Stimulated activated memory B cell treated with anti-CD40 and anti-IgM and Interleukin-4, amounts not matched to agents 10 μg/mL and 1 μg/mL and 100 μg/mL, for 72 hours (primary cell): Measurements from ENCODE around the gene ARHGEF1.
A peak's percentile ranks its signal among the peaks of the same experiment; 100 is the strongest.

ENCODE experiments used
- ATAC-seq: fragments of 150-1000 bp; cut with Tn5 transposase; 2 replicates; pipeline ENCODE4 v1.10.0; 2021
- H3K27ac Mint-ChIP-seq: one replicate; pipeline ENCODE4 v1.8.0; 2022; ENCODE audit warnings: mild to moderate bottlenecking, mixed read lengths
- H3K27me3 Mint-ChIP-seq: one replicate; pipeline ENCODE4 v1.8.0; 2022; ENCODE audit warnings: mixed read lengths
- H3K36me3 Mint-ChIP-seq: one replicate; pipeline ENCODE4 v1.8.0; 2022; ENCODE audit warnings: mixed read lengths
- H3K4me1 Mint-ChIP-seq: one replicate; pipeline ENCODE4 v1.8.0; 2022; ENCODE audit warnings: mixed read lengths
- H3K4me3 Mint-ChIP-seq: one replicate; pipeline ENCODE4 v1.8.0; 2022; ENCODE audit warnings: mild to moderate bottlenecking, moderate library complexity, mixed read lengths
- H3K9me3 Mint-ChIP-seq: one replicate; pipeline ENCODE4 v1.8.0; 2022; ENCODE audit warnings: mixed read lengths

ARHGEF1 gene

DNA sequence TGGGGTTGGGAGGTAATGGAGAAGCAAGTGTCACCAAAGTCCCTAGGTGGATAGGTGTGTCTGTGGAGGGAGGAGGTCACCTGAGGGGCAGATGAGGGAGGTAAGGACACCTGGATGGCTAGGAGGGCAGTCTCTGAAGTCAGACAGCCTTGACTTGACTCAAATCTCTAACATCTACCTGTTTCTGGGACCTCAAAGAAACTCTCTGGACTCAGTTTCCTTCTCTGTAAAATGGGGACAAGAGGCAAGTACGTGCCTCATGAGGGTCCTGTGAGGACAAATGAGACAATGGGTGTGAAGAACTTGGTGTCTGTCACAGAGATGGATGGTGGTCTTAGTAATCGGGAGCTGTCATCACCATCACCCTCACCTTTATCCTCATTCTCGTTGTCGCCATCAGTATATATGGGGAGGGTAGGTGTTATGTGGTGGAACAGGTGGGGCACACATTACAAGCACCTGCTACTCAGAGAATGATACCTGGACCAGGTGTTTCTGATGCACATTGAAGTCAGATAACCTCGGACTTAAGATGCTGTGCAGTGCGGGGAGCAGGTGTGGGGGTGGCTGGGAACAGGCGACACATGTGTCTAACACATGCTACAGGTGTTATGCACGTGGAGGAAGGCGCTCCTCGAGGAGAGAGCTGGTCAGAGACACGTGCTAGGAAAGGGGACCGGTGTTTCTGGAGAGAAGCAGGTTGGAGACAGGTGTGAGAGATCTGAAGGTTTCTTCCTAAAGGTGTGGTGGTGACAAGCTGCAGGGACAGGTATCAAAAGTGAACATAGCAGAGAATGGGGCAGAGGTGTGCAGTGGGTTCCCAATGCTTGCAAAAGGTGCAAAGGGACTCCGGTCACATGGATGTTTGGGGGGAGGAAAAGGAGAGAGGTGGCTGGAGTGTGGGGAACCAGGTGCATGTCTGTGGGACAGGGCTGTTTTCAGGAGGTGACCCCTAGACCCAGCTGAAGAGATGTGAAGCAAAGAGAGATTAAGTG, 41.5 kb downstream of the ARHGEF1 start:
- Mint-ChIP-seq H3K4me1 (peaks cover 33% of the 10 kb centered on the region), H3K4me3 (no peak overlapping the region), H3K9me3 (no peaks in the 10 kb centered on the region), H3K36me3 (peaks cover 4% of the 10 kb centered on the region), H3K27ac (no peak overlapping the region), H3K27me3 (peaks cover 29% of the 10 kb centered on the region)
- no peak for ATAC-seq

DNA sequence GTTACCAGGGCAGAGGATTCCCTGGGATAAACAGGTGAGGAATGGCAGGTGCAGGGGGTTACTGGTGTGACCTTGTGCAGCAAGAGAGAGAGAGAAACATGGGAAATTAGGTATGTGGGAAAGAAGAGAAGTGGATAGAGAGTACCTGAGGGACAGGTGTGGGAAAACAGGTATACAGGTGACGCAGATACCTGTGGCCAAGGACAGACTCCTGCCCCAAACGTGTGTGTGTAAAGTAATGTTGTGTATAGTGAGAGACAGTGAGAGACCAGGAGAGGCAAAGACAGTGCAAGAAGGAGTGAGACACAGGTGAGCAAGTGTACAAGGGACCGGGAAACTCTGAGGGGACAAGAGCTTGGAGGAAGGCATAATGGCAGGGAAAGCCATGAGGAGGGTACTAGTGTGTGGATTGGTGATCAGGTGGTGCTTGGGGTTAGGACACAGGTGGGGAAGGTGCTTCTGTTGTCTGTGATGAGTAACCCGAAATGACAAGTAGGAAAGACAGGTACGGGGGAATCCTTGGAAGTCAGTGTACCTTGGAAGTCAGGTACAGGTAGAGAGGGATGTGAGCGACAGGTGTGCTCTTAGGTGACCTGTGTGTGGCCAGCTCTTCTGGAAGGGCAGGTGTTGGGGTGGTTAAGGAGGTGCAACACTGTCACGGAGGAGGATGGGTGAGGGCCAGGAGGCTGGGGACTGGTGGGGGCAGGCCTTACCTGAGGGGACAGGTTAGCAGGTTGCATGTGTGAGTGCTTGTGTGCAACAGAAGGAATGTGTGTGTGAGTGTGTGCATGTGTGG, 42.4 kb downstream of the ARHGEF1 start:
- Mint-ChIP-seq H3K9me3 (no peaks in the 10 kb centered on the region), H3K36me3 (peaks cover 4% of the 10 kb centered on the region), H3K27ac (no peak overlapping the region), H3K4me1 (peaks cover 43% of the 10 kb centered on the region), H3K27me3 (peaks cover 29% of the 10 kb centered on the region), H3K4me3 (no peak overlapping the region)
- no peak for ATAC-seq

DNA sequence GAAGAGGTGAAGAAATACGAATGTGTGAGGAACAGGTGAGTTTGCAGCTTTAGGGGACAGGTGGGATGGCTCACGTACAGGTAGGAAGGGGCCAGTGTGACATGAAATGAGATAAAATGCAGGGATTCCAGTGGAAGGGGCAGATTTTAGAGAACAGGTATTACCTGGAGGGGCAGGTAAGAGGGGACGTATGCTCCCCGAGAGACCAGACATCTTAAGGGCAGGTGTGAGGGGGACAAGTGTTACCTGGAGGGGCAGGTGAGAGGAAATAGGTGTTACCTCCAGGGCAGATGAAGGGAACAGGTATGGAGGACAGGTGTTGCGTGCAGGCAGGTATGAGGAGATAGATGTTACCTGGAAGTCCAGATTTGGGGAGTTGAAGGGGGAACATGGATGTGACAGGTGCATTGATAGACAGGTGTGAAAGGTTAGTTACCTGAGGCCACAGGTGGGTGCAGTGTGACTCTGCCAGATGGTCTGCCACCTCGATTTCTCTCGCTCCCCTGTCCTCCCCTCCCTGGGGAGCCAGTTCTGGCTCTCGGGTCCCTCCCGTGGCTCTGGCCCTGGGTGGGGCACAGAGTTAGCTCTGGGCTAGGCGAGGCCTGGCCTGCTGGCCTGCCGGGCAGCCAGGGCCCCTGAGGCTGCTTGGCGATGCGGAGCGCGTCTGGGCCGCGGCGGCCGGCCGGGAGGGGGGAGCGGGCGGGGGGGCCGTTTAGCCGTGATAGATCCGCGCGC, 43.2 kb downstream of the ARHGEF1 start:
- no peak for ATAC-seq
- peaks cover 44% of the 10 kb centered on the region for H3K4me1 Mint-ChIP-seq
- peaks cover 4% of the 10 kb centered on the region for H3K36me3 Mint-ChIP-seq
- H3K4me3 Mint-ChIP-seq: no peak overlapping the region
- no peak overlapping the region for H3K27ac Mint-ChIP-seq
- H3K27me3 Mint-ChIP-seq: peaks cover 25% of the 10 kb centered on the region
- H3K9me3 Mint-ChIP-seq: no peaks in the 10 kb centered on the region

DNA sequence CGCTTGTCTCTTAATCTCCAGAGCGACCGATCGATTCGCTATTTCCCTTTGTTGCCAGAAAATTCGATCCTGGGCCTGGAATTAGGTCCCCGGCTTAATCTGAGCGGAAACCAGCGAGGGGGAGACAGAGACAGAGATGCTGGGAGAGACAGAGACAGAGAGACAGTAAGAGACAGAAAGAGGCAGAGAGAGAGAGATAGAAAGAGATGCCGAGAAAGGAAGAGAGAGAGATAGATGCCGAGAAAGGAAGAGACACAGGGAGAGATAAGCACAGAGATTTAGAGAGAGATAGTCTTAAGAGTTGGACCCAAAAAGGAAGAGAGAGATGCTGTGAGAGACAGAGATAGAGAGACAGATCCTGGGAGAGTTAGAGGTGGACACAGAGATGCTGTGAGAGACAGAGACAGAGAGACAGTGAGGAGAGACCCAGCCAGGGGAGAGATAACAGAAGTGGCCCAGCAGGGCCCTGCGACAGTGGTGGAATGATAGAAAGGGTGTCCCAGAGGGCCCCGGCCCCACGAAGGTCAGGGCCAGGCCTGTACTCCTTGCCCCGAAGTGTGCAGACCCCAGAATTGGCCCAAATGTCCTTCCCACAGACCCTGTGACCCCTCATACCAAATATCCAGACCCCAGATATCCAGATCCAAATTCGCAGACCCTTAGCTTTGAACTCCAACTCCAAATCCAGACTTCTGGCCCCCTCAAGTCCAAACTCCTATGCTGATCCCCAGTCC, 43.9 kb downstream of the ARHGEF1 start:
- peaks cover 18% of the 10 kb centered on the region for H3K27me3 Mint-ChIP-seq
- H3K4me3 Mint-ChIP-seq: no peak overlapping the region
- peaks cover 41% of the 10 kb centered on the region for H3K4me1 Mint-ChIP-seq
- no peak for ATAC-seq
- no peak overlapping the region for H3K27ac Mint-ChIP-seq
- no peaks in the 10 kb centered on the region for H3K9me3 Mint-ChIP-seq
- H3K36me3 Mint-ChIP-seq: peaks cover 4% of the 10 kb centered on the region

DNA sequence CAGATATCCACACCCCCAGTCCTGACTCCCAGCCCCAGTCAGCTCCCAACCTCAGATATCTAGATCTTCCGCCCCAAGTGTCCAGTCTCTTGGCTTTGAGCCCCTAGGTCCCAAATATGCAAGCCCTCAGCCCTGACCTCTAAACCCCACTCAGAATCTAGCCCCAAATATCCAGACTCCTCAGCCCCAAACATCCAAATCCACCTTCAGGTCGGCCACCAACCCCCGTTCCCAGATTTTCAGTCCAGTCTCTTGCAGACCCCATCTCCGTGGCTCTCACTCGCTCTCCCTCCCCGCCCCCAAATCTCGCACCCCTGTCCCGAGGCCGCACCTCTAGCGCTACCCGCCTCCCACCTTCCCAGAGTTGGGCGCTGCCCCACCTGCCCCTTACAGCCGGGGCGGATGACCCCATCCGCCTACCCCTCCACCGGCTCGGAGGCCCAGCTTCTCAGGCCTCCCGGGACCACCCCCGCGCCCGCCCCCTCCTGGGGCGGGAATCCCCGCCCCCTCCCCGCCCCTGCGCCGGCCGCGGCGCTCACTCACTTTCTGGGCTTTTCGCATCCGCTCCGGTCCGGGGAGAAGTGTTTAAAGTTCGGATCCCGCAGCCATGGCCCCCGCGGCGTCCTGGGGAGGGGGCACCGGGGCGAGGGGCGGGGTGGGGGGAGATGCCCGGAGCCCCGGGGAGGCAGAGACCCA, 44.7 kb downstream of the ARHGEF1 start:
- Mint-ChIP-seq H3K36me3 (peaks cover 4% of the 10 kb centered on the region), H3K4me3 (no peak overlapping the region), H3K27ac (no peak overlapping the region), H3K9me3 (no peaks in the 10 kb centered on the region), H3K4me1 (peaks cover 36% of the 10 kb centered on the region), H3K27me3 (peaks cover 10% of the 10 kb centered on the region)
- no peak for ATAC-seq

DNA sequence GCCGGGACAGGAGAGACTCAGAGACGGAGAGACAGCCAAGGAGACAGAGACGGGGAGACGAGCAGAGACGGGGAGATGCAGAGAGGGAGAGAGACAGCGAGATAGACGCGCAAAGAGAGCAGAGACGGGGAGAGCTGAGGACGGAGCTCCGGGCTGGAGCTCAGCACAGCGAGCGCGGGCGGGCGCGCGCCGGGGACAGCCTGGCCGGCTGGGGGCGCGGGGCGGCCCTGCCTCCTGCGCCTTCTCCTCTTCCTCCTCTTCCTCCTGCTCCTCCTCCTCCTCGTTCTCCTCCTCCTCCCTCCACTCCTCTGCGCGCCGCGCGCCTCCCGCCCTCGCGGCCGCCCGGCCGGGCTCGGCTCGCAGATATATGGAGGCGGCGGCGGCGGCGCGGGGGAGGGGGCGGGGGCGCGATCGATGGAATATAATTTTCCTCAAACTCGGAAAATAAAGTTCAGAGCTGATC, 45.3 kb downstream of the ARHGEF1 start, which contains the start of gene ERFL:
Gene ERFL, minus strand, starts transcription at position 229 of the 463 bp plus-strand sequence. CDS start 15,530 bp downstream, outside the sequence.
- H3K9me3 Mint-ChIP-seq: no peaks in the 10 kb centered on the region
- H3K27me3 Mint-ChIP-seq: peaks cover 5% of the 10 kb centered on the region
- H3K4me1 Mint-ChIP-seq: peaks cover 33% of the 10 kb centered on the region
- peaks cover 2% of the 10 kb centered on the region for H3K36me3 Mint-ChIP-seq
- H3K4me3 Mint-ChIP-seq: peak within 1 kb of the TSS; percentile 78
- ATAC-seq: peak; percentile 44
- no peak within 1 kb of the TSS for H3K27ac Mint-ChIP-seq

DNA sequence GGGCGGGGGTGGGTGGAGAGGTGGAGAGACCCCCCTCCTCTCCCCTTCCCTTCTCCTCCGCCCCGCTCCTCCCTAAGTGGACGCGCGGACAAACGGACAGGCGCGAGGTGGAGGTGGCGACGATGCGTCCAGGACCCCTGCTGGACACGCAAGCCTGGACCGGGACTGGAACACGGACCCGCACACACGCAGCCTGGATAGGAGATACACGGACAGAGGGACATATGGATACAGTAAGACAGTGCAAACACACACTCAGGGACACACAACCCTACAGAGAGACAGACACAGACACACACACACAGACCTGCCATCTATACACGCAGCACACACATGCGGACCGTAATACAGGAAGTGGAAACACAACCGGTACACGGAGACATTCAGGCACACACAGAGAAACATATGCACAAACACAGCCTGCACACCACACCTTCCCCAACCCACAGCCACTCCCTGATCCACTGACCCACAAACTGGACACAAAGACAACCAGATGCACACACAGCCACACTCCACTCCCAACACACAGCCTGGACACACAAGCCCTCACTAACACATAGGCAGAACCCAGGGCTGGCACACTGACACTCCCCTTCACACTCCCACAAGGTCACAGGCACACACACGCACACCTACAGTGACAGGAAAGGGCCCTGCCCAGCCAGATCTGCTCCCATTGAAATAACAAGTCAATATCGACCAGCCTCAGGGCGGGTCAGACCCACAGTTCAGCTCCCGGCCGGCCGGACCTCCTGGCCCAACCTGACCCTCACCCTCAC, 46.0 kb downstream of the ARHGEF1 start:
- no peaks in the 10 kb centered on the region for H3K36me3 Mint-ChIP-seq
- no peaks in the 10 kb centered on the region for H3K27me3 Mint-ChIP-seq
- peaks cover 36% of the 10 kb centered on the region for H3K4me1 Mint-ChIP-seq
- H3K9me3 Mint-ChIP-seq: no peaks in the 10 kb centered on the region
- peak overlapping the region; percentile 78 for H3K4me3 Mint-ChIP-seq
- ATAC-seq: peak; percentile 75
- no peak overlapping the region for H3K27ac Mint-ChIP-seq

DNA sequence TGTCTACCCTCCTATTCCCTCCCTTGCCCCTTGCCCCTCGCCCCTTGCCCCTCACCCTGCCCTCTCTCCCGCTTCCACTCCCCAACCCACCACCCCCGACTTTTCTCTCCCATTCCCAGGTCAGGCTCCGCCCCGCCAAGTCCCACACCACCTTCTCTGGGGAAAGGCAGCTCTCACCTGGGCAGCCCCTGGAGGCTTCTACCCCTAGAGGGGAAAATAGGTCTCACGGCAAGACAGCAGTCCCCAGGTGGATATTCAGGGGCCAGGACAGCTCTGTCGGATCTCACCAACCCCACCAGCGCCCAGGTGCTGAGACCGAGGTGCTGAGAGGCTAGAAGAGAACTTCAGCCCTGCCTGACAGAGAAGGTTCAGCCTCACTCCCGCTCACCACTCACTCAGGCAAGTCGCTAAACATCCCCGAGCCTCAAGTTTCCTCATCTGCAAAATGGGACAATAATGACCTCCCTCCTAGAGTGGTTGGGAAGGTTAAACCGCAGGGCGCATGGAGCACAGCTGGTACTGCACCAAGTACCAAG, 46.6 kb downstream of the ARHGEF1 start:
- peaks cover 42% of the 10 kb centered on the region for H3K4me1 Mint-ChIP-seq
- peaks cover under 1% of the 10 kb centered on the region for H3K27me3 Mint-ChIP-seq
- peak overlapping the region; percentile 78 for H3K4me3 Mint-ChIP-seq
- ATAC-seq: no peak
- H3K9me3 Mint-ChIP-seq: no peaks in the 10 kb centered on the region
- H3K36me3 Mint-ChIP-seq: no peaks in the 10 kb centered on the region
- H3K27ac Mint-ChIP-seq: no peak overlapping the region

DNA sequence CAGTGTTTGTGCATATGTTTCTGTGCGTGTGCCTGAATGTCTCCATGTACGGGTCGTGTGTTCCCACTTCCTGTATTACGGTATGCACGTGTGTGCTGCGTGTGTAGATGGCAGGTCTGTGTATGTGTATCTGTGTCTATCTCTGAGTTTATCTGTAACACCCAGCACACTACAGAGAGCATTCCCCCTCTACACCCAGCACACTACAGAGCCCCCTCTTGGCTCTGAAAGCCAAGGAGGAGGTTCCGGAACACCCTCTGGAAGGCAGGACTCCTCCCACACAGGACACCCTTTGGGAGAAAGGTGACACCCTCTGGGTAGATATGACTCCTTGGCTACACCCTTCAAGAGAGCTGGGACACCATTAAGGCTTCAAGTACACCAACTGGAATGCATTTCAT, 47.3 kb downstream of the ARHGEF1 start:
- H3K27me3 Mint-ChIP-seq: peaks cover 8% of the 10 kb centered on the region
- H3K9me3 Mint-ChIP-seq: no peaks in the 10 kb centered on the region
- no peak for ATAC-seq
- no peaks in the 10 kb centered on the region for H3K36me3 Mint-ChIP-seq
- H3K27ac Mint-ChIP-seq: no peak overlapping the region
- H3K4me3 Mint-ChIP-seq: no peak overlapping the region
- H3K4me1 Mint-ChIP-seq: peaks cover 50% of the 10 kb centered on the region

DNA sequence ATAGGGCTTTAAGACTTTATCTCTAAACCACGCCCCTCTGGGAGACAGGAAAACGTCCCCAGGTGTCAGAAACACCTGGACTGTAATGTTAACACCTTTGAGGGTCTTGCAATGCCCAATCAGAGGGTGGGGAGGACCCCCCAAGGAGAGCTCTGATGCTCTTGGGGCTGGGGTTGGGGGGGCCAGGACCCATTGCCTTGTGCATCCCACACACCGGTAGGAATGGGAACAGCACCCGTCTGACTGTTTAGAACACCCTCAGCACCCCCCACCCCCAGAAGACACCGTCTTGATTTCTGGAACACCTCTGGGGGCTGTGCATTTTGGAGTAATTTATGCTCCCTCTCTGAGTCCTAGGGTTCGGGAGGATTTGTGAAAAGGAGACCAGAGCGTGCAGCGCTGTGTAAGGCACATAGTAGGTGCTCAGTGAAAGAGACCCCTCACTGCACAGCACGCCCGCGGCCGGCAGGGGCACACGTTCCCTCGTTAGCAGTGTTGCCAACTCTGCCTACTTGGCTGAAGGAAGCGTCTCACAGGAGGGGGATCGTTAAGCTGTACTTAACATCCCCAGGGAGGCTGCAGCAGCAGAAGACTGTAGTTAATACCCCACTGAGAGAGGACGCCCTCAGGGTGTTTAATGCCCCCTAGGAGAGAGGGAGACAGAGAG, 48.1 kb downstream of the ARHGEF1 start:
- Mint-ChIP-seq H3K9me3 (no peaks in the 10 kb centered on the region), H3K4me1 (peaks cover 53% of the 10 kb centered on the region), H3K27ac (no peak overlapping the region), H3K36me3 (no peaks in the 10 kb centered on the region), H3K4me3 (no peak overlapping the region), H3K27me3 (peaks cover 12% of the 10 kb centered on the region)
- no peak for ATAC-seq

DNA sequence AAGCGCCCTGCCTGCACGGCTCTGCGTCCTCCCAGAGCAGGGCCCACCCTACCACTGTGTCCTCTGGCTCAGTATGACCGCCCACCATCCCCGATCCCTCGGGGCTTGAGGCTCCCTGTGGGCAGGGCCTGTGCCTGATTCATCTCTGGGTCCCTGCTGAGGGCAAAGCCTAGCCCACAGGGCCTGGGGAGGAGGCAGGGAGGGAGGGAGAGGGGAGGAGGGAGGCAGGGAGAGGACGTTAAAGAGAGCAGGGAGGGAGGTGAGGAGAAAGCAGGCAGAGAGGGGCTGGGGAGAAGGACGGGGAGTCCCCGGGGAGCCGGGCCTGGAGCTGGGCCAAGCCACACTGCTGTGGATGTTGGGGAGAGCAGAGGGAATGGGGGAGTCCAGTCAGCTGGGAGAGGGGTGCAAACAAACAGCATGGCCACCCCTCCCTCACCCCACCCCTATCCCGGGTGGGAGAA, 49.3 kb downstream of the ARHGEF1 start:
- ATAC-seq: no peak
- Mint-ChIP-seq H3K27me3 (peaks cover 12% of the 10 kb centered on the region), H3K4me3 (no peak overlapping the region), H3K9me3 (no peaks in the 10 kb centered on the region), H3K36me3 (no peaks in the 10 kb centered on the region), H3K27ac (peak overlapping the region; percentile 76), H3K4me1 (peaks cover 64% of the 10 kb centered on the region)

DNA sequence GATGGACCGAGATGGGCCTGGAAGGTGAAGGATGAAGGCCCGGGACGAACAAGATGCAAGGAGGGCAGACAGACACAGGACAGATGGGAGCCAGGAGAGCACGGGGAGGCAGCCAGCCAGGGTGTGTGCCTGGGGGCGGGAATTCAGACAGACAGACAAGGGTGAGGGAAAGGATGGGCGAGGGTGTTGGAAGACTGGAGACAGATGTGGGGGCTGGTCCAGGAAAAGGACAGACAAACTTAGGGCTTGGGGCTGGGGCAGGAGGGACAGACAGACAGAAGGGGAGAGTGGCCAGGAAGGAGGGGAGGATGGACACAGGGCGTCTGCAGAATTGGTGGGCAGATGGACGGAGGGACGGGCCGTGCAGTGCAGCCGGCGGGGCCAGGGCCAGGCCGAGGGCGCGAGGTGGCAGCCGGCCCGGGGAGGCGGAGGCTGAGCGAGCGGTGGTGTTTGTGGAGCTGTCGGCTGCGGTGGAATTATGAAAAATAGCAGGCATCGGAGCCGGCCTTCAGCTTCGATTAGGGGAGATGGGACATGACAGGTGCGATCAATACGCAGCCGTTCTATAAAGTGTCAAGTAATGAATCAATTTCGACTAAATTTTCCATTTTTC, 49.8 kb downstream of the ARHGEF1 start:
- ATAC-seq: no peak
- H3K36me3 Mint-ChIP-seq: no peaks in the 10 kb centered on the region
- no peaks in the 10 kb centered on the region for H3K9me3 Mint-ChIP-seq
- peaks cover 69% of the 10 kb centered on the region for H3K4me1 Mint-ChIP-seq
- no peak overlapping the region for H3K4me3 Mint-ChIP-seq
- peak overlapping the region; percentile 76 for H3K27ac Mint-ChIP-seq
- peaks cover 12% of the 10 kb centered on the region for H3K27me3 Mint-ChIP-seq
